ENCODE results near the gene MUC5B. TPM values are rescaled to one million over a fixed set of nuclear protein-coding genes. Genes with fewer than 3 reads are reported as not detected.

MUC5B gene
- total RNA-seq, 4 donors from 2014 or later: 0.44 TPM; not detected in 3

DNA sequence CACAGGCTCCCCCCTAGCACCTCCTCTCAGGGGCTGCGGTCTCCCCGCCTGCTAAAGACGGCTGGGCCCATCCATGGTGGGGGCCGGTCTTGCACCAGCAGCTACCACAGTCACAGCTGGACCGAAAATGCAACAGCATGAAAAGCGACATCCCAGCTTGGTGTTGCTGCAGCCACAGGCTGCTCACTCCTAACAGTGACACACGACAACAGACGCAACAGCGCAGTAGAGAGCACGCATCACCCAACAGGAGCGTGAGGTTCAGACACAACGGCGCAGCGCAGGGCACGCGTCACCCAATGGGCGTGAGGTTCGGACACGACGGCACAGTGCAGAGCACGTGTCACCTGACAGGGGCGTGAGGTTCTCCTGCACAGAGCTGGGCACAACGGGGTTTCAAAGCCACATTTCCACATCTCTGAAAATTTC is 62.5 kb downstream of the MUC5B start:
- ATAC-seq (ENCODE audit: low FRiP score) (no peak), DNase-seq (ENCODE audit: low spot score) (no peak)

DNA sequence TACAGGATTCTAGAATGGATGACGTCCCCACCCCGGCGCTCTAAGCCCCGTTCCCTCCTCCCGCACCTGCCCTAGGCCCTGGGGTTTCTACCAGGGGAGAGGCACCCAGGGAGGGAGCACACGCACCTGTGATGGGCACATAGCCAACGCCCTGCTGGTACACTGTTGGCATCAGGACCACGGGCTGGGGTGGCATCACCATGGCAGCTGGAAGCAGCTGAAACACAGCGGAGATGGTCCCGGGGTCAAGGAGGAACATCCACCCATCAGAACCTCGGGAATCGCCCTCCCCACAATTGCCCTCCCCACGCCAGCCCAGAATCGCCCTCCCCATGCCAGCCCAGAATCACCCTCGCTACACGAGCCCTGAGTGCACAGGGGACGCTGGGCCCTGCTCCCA is 63.0 kb downstream of the MUC5B start:
- TF ChIP-seq, protein P1, sequence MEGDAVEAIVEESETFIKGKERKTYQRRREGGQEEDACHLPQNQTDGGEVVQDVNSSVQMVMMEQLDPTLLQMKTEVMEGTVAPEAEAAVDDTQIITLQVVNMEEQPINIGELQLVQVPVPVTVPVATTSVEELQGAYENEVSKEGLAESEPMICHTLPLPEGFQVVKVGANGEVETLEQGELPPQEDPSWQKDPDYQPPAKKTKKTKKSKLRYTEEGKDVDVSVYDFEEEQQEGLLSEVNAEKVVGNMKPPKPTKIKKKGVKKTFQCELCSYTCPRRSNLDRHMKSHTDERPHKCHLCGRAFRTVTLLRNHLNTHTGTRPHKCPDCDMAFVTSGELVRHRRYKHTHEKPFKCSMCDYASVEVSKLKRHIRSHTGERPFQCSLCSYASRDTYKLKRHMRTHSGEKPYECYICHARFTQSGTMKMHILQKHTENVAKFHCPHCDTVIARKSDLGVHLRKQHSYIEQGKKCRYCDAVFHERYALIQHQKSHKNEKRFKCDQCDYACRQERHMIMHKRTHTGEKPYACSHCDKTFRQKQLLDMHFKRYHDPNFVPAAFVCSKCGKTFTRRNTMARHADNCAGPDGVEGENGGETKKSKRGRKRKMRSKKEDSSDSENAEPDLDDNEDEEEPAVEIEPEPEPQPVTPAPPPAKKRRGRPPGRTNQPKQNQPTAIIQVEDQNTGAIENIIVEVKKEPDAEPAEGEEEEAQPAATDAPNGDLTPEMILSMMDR (IDR thresholded peaks at IDR 0.05): no peak
- no peak for ATAC-seq (ENCODE audit: low FRiP score)
- no peak for DNase-seq (ENCODE audit: low spot score)

More for the DNA sequence above, 62.5 kb downstream of the MUC5B start:
- TF ChIP-seq, protein P1 (IDR thresholded peaks at IDR 0.05): no peak

DNA sequence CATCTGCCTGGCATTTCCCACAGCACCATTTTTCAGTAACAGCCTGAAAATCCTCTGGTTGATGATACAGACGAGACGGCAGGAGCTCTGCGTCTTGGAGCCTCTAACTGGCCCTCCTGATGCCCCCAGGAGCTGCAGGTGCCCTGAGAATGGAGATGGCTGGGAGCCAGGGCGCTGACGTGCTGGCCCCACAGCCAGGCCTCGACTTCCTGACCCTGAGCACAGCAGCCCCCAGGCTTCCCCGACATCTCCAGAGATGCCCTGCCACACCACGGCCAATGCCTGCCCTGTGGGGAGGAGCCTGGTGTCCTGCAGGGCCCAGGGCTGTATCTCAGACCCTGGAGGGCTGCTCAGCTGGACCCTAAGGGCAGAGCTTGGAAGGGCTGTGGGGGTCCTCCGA is 65.1 kb downstream of the MUC5B start:
- ATAC-seq (ENCODE audit: low FRiP score): no peak
- TF ChIP-seq, protein P1 (IDR thresholded peaks at IDR 0.05): no peak
- no peak for DNase-seq (ENCODE audit: low spot score)

DNA sequence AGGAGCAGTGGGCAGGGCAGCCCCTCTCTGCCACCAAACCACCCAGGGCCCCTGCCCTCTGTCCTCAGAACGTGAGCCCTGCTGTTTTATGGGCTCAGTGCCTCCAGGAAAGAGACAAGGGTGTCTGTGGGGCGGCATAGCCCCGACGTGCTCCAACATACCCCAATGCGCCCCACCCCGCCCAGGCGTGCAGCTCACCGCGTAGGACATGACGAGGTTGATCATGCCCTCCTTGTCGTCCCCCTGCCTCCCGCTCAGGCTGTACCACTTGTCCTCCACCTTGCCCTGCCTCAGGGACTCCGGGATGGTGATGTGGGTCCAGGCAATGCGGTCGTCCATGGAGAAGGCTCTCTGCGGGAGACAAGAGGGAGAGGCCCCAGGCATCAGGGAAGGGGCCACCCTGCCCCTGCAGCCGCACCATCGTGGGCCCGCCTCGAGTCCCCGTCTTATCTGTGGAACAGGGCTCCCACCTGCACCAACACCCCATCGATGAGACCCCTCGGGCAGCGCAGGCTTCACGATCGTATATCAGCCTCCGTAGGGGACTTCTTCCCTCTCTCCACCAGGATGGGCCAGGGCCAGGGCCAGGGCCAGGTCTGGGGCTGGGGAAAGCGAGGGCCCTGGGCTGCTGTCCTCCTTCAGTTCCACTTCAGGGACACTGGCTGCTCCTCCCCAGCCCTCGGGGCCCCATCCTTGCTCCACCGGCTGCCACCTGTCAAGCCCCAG is 65.7 kb downstream of the MUC5B start:
- TF ChIP-seq, protein P1 (IDR thresholded peaks at IDR 0.05): no peak
- ATAC-seq (ENCODE audit: low FRiP score): no peak
- DNase-seq (ENCODE audit: low spot score): no peak

DNA sequence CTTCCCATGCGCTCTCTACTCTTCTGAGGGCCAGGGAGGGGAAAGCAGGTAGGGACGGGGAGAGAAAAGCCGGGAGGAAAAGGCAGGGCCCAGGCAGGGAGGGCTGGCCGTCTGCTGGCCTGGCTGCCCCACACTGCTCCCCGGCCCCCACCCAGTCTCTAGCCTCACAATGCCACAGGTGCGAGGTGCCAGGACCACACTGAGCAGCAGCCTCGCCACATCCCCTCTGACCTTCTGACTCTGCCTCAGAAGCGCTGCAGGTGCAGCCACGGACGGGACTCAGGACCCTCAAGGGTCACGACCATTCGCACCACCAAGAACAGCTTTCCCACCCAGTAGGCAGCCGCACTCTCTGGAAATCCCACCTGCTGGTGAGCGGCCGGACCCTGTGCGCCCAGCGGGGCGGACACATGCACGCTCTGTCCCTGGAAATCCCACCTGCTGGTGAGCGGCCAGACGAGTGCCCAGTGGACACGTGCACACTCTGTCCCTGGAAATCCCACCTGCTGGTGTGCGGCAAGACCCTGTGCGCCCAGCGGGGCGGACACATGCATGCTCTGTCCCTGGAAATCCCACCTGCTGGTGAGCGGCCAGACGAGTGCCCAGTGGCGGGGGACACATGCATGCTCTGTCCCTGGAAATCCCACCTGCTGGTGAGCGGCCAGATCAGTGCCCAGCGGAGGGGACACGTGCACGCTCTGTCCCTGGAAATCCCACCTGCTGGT is 66.5 kb downstream of the MUC5B start:
- ATAC-seq (ENCODE audit: low FRiP score) (no peak), DNase-seq (ENCODE audit: low spot score) (no peak)
- TF ChIP-seq, protein P1 (IDR thresholded peaks at IDR 0.05): no peak

DNA sequence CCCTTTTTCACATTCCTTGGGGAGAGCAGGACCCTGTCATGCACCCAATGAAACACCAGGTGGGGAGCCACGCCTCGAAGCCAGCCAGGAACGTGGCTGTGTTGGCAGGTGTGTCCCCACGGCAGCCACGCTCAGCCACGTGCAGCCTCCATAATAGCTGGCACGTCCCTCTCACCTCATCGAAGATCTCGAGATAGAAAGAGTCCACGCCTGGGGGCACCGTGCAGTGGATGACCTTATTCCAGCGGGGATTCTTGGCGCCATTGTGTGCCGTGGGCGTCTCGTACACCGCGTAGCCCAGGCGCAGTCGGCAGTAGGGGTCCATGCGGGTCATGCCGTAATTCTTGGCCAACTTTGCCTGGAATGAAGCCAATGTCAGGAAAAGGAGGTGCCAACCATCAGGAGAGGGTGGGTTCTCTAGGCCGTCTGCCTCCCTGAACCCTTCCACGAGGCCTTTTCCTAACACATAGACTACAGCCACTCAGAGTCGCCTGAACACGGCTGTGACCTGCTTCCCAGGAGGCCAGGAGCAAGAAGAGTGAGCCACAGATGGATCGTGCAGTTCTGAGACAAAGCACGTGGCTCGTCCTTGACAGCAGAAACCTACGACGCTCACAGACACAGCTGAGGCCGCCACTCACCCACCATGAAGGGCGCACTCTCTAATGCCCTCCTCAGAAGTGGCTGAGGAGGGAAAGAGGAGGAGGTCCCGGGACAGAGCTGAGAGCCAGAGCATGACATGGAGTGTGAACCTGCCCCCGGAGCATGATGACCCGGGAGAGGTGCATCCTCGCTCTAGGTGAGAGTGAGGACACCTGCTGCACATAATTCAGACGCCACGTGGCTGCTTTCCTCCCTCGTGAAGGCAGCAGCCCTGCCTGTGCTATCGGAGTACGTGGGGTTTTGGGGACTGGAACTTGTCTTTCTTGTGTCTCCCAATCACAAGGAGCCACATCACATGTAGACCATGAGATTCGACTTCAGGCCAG is 67.5 kb downstream of the MUC5B start:
- DNase-seq (ENCODE audit: low spot score): no peak
- TF ChIP-seq, protein P1 (IDR thresholded peaks at IDR 0.05): no peak
- no peak for ATAC-seq (ENCODE audit: low FRiP score)
